Chondrocyte (in vitro differentiated cells): Measurements from ENCODE around the gene MBLAC2. TPM values are rescaled to one million over a fixed set of nuclear protein-coding genes. Genes with fewer than 3 reads are reported as not detected.

Source experiments
- DNase-seq: peaks from one replicate; pipeline ENCODE4 v3.0.0; 2021; ENCODE audit warnings: mixed read lengths, low spot score
- H3K27ac Mint-ChIP-seq: one replicate; pipeline ENCODE4 v1.8.0; 2021; ENCODE audit warnings: mild to moderate bottlenecking, moderate library complexity, mixed read lengths; ENCODE audit not compliant: unreplicated experiment
- H3K27me3 Mint-ChIP-seq: 2 replicates; pipeline ENCODE4 v1.8.0; 2021; ENCODE audit warnings: low read depth, mixed read lengths
- H3K36me3 Mint-ChIP-seq: 2 replicates; pipeline ENCODE4 v1.8.0; 2021; ENCODE audit warnings: low read depth, mixed read lengths
- H3K4me1 Mint-ChIP-seq: 2 replicates; pipeline ENCODE4 v1.8.0; 2021; ENCODE audit warnings: low read depth, mild to moderate bottlenecking, mixed read lengths
- H3K4me3 Mint-ChIP-seq: one replicate; pipeline ENCODE4 v1.8.0; 2021; ENCODE audit warnings: mild to moderate bottlenecking, moderate library complexity, mixed read lengths; ENCODE audit not compliant: unreplicated experiment
- H3K9me3 Mint-ChIP-seq: 2 replicates; pipeline ENCODE4 v1.8.0; 2021; ENCODE audit warnings: low read depth, mixed read lengths
- CTCF ChIP-seq: fragments of 200-600 bp; sonication (generic); IDR thresholded peaks from 2 replicates; pipeline ENCODE4 v1.5.0; 2021; ENCODE audit warnings: antibody characterized with exemption, mild to moderate bottlenecking, moderate library complexity
- total RNA-seq: library from RNA; stranded (reverse); gene quantifications from 3 replicates; pipeline ENCODE4 v1.2.1, GENCODE V29; 2021

Gene MBLAC2
- total RNA-seq, 1 donor from 2014 or later: 6.6 TPM

GRCh38 chr5:90488791-90489190 lies 14.2 kb upstream of the MBLAC2 start:
- Mint-ChIP-seq H3K4me3 (no peak overlapping the region), H3K27ac (no peak overlapping the region), H3K36me3 (no peaks in the 10 kb centered on the region), H3K9me3 (no peaks in the 10 kb centered on the region), H3K4me1 (peaks cover 8% of the 10 kb centered on the region), H3K27me3 (no peaks in the 10 kb centered on the region)
- no peak for TF ChIP-seq CTCF
- no peak for DNase-seq

GRCh38 chr5:90484540-90484939 lies 10.0 kb upstream of the MBLAC2 start:
- H3K36me3 Mint-ChIP-seq: no peaks in the 10 kb centered on the region
- H3K4me1 Mint-ChIP-seq: peaks cover 10% of the 10 kb centered on the region
- no peaks in the 10 kb centered on the region for H3K9me3 Mint-ChIP-seq
- TF ChIP-seq CTCF: no peak
- DNase-seq: no peak
- H3K4me3 Mint-ChIP-seq: no peak overlapping the region
- no peaks in the 10 kb centered on the region for H3K27me3 Mint-ChIP-seq
- no peak overlapping the region for H3K27ac Mint-ChIP-seq

- peaks cover 6% of the 10 kb centered on the region for H3K4me1 Mint-ChIP-seq
- no peak for DNase-seq
- H3K4me3 Mint-ChIP-seq: no peak overlapping the region
- no peaks in the 10 kb centered on the region for H3K36me3 Mint-ChIP-seq
- TF ChIP-seq CTCF: no peak
- H3K27me3 Mint-ChIP-seq: no peaks in the 10 kb centered on the region
- no peaks in the 10 kb centered on the region for H3K9me3 Mint-ChIP-seq
- H3K27ac Mint-ChIP-seq: no peak overlapping the region
These were observed 8.6 kb upstream of the MBLAC2 start for GRCh38 chr5:90483206-90483605.

- no peak for TF ChIP-seq CTCF
- Mint-ChIP-seq H3K27me3 (no peaks in the 10 kb centered on the region), H3K27ac (no peak overlapping the region), H3K9me3 (no peaks in the 10 kb centered on the region), H3K4me1 (peaks cover 11% of the 10 kb centered on the region), H3K4me3 (no peak overlapping the region), H3K36me3 (no peaks in the 10 kb centered on the region)
- no peak for DNase-seq
These were observed 6.1 kb upstream of the MBLAC2 start for GRCh38 chr5:90480699-90481098.

- H3K36me3 Mint-ChIP-seq: no peaks in the 10 kb centered on the region
- no peaks in the 10 kb centered on the region for H3K27me3 Mint-ChIP-seq
- peaks cover 15% of the 10 kb centered on the region for H3K4me1 Mint-ChIP-seq
- DNase-seq: no peak
- no peaks in the 10 kb centered on the region for H3K9me3 Mint-ChIP-seq
- no peak overlapping the region for H3K27ac Mint-ChIP-seq
- no peak for TF ChIP-seq CTCF
- H3K4me3 Mint-ChIP-seq: no peak overlapping the region
These were observed 5.2 kb upstream of the MBLAC2 start for GRCh38 chr5:90479611-90480385.
